ENCODE measurements around the gene SLC25A52. TPM values are rescaled to one million over a fixed set of nuclear protein-coding genes. Genes with fewer than 3 reads are reported as not detected.

Gene SLC25A52
- total and polyA plus RNA-seq, 9 of the 15 experiments (the other 6 are each of a cell fraction or from before 2014, with no cell fraction given) = not detected

DNA sequence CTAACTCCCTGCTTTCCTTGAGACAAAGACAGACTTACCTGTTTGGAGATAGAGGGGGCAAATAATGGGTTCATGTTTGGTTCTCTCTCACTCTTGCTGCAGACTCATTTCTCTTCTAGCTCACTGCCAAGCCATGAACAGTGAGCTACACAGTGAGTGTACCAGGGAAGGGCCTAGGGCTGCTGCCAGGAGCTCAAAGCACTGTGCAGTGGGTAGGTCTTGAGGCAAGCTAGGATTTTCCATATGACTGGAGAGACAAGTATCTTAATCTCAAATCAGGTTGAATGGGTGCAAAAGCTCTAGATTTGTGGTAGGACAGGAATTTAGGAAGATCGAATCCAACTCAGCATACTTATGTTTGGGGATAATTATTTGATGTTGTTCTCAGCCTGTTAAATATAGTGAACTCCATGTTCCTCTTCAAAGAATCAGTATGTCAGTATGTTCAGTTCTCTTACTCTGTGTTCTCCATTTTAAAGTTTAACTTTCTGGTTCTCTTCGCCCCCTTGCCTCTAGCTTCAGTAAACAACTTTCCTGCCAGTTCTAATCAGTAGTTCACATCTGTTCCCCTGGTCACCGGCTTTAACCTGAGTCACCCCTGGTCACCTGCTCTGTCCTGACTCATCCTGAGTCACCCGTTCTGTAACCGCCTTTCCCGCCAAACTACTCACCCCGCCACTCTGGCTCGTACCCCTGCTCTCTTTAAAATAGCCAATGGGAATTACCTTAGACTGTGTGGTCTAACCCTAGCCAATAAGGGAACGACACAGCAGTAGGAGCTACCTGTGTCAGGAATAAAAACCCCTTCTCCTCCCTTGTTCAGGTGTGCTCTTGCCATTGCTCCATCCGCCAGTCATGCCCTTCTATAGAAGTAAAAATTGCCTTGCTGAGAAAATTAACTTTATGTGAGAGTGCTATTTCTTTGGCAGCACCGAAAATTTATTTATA is 21.9 kb downstream of the SLC25A52 start (continued):
- TF ChIP-seq HEY1 (CRISPR knock-in tag; IDR thresholded peaks at IDR 0.05; ENCODE audit: borderline replicate concordance) (no peak), HNRNPUL1 (IDR thresholded peaks at IDR 0.05; ENCODE audit: low read length) (no peak), LARP7 (IDR thresholded peaks at IDR 0.05) (no peak), ZNF695 (CRISPR knock-in tag; IDR thresholded peaks at IDR 0.05) (no peak), ATF7 (IDR thresholded peaks at IDR 0.05) (peak; percentile 79), NCOR1 (IDR thresholded peaks at IDR 0.05) (peak; percentile 72), JUND (IDR thresholded peaks at IDR 0.05; ENCODE audit: borderline replicate concordance, low read depth, low read length) (peak; percentile 97), JUND (tag; IDR thresholded peaks at IDR 0.05; ENCODE audit: borderline replicate concordance, low read depth, low read length) (peak; percentile 97; the same call in 2 of the 3 replicates), SMARCA4 (IDR thresholded peaks at IDR 0.05) (peak; percentile 79), CC2D1A (IDR thresholded peaks at IDR 0.05) (peak; percentile 86; the same call in 1 of the 2 replicates), NFIC (IDR thresholded peaks at IDR 0.05) (0 out of 2 replicates have a peak, but pooled peaks have one; percentile 33), FOXA3 (CRISPR knock-in tag; conservative IDR thresholded peaks at IDR 0.05 in 1 of 2, IDR thresholded peaks at IDR 0.05 in 1 of 2) (peak; percentile 32 to 49; a peak in 2 of 4 replicates), CBX5 (IDR thresholded peaks at IDR 0.05; ENCODE audit: borderline replicate concordance, low read depth) (peak; percentile 81; the same call in 1 of the 2 replicates), ATF3 (IDR thresholded peaks at IDR 0.05) (peak; percentile 97), ATF3 (CRISPR knock-in tag; conservative IDR thresholded peaks at IDR 0.05) (peak; percentile 94), LCOR (CRISPR knock-in tag; IDR thresholded peaks at IDR 0.05) (0 out of 2 replicates have a peak, but pooled peaks have one; percentile 21), NBN (IDR thresholded peaks at IDR 0.05; ENCODE audit: low read depth) (peak; percentile 29; the same call in 1 of the 2 replicates), E2F3 (CRISPR knock-in tag; IDR thresholded peaks at IDR 0.05) (peak; percentile 79), MTA2 (IDR thresholded peaks at IDR 0.05; ENCODE audit: low read depth) (0 out of 2 replicates have a peak, but pooled peaks have one; percentile 41), NFE2 (IDR thresholded peaks at IDR 0.05; ENCODE audit: low read depth) (peak; percentile 86), ZEB2 (IDR thresholded peaks at IDR 0.05) (peak; percentile 87; the same call in 1 of the 2 replicates), NR2C1 (IDR thresholded peaks at IDR 0.05) (no peak; the same call in 1 of the 2 replicates), NR2C1 (tag; IDR thresholded peaks at IDR 0.05) (peak; percentile 69), LEF1 (IDR thresholded peaks at IDR 0.05) (peak; percentile 70), MIER1 (IDR thresholded peaks at IDR 0.05; ENCODE audit: low read depth) (no peak), USF2 (CRISPR knock-in tag; IDR thresholded peaks at IDR 0.05) (peak; percentile 45; the same call in 1 of the 2 replicates), MCM2 (IDR thresholded peaks at IDR 0.05; ENCODE audit: low read depth) (no peak), TOE1 (IDR thresholded peaks at IDR 0.05; ENCODE audit: borderline replicate concordance) (peak; percentile 71; the same call in 1 of the 2 replicates), TOE1 (CRISPR knock-in tag; IDR thresholded peaks at IDR 0.05; ENCODE audit: borderline replicate concordance, low read depth) (no peak), TCF15 (CRISPR knock-in tag; IDR thresholded peaks at IDR 0.05) (0 out of 2 replicates have a peak, but pooled peaks have one; percentile 6)

All from K562 (cell line).